ENCODE results near the gene BMP15.

Gene BMP15

DNA sequence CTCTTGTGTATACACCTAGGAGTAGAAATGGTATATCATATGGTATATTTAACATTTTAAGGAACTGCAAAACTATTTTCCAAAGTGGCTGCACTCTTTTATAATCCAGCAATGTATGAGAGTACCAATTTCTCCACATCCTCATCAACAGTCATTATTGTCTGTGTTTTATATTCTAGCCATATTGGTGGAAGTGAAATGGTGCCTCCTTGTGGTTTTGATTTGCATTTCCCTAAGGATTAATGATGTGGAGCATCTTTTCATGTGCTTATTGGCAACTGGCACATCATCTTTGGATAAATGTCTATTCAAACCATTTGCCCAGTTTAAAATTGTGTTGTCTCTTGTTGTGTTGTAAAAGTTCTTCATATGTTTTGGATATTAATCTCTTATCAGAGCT, 9.6 kb downstream of the BMP15 start:
- TF ChIP-seq, protein P1, sequence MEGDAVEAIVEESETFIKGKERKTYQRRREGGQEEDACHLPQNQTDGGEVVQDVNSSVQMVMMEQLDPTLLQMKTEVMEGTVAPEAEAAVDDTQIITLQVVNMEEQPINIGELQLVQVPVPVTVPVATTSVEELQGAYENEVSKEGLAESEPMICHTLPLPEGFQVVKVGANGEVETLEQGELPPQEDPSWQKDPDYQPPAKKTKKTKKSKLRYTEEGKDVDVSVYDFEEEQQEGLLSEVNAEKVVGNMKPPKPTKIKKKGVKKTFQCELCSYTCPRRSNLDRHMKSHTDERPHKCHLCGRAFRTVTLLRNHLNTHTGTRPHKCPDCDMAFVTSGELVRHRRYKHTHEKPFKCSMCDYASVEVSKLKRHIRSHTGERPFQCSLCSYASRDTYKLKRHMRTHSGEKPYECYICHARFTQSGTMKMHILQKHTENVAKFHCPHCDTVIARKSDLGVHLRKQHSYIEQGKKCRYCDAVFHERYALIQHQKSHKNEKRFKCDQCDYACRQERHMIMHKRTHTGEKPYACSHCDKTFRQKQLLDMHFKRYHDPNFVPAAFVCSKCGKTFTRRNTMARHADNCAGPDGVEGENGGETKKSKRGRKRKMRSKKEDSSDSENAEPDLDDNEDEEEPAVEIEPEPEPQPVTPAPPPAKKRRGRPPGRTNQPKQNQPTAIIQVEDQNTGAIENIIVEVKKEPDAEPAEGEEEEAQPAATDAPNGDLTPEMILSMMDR (IDR thresholded peaks at IDR 0.05; ENCODE audit: low read depth, low read length): peak; percentile 25
- peak; percentile 20 to 32 for DNase-seq (ENCODE audit: low read depth in 2 of 2)
- H3K4me3 ChIP-seq (replicated peaks in 1 of 2; ENCODE audit: low read depth in 2 of 2, low read length in 2 of 2): no peak overlapping the region

DNA sequence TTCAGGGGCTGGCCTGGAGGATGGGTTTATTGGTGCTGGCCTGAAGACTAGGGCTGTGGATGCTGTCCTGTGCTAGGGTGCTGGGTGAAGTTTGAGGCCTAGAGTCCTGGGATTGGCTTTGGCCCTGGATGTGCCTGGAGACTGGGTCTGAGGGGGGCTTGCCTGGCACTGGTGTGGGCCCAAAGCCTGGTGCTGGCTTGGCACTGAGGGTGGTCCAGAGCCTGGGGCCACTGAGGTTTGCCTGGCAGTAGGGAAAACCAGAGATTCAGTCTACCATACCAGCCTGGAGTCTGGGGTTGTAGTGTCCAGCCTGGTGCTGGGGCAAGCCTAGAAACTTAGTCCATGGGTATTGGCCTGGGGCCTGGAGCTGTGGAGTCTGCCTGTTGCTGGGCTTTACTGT, 16.6 kb downstream of the BMP15 start:
- no peak overlapping the region for H3K4me3 ChIP-seq (replicated peaks in 1 of 2; ENCODE audit: low read depth in 2 of 2, low read length in 2 of 2)
- no peak for DNase-seq (ENCODE audit: low read depth in 2 of 2)
- TF ChIP-seq, protein P1 (IDR thresholded peaks at IDR 0.05; ENCODE audit: low read depth, low read length): no peak

DNA sequence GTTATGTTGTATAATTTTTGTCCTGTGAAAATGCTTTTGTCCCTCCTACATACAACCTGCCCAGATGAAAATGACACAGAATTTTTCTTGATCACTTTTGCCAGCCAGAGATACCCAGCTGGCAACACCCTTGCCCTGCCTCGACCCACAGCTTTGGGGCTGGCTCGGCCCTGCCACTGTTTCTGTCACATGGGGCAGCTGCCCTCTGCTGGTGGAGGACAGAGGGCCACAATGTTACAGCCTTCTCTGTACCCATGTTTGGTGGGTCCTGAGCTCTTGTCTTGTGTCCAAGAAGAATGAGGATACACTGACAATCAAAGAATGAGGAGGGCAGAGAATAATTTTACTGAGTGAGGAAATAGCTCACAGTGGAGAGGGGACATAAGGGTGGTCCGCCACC, 31.1 kb downstream of the BMP15 start:
- no peak for DNase-seq (ENCODE audit: low read depth in 2 of 2)
- TF ChIP-seq, protein P1 (IDR thresholded peaks at IDR 0.05; ENCODE audit: low read depth, low read length): peak; percentile 24
- no peak overlapping the region for H3K4me3 ChIP-seq (replicated peaks in 1 of 2; ENCODE audit: low read depth in 2 of 2, low read length in 2 of 2)

DNA sequence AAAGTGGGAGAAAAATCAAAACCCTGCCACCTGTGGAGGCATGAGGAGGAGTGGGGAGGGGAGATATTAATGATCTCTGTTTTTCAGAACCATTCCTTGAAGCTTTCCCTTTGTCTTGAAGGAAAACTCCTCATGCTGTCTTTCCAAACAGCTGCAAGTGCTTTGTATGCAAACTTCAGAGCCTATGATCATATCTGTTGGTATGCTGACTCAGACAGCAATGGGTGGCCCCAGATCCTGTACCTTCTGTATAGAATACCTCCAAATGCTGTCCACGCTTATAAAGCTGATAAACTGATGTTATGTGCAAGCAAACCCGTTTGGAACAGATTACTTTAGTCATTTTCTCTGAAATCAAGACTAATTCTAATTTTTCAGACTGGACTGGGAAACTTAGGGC, 31.9 kb downstream of the BMP15 start:
- no peak overlapping the region for H3K4me3 ChIP-seq (replicated peaks in 1 of 2; ENCODE audit: low read depth in 2 of 2, low read length in 2 of 2)
- TF ChIP-seq, protein P1 (IDR thresholded peaks at IDR 0.05; ENCODE audit: low read depth, low read length): no peak
- DNase-seq (ENCODE audit: low read depth in 2 of 2): peak in 1 of 2 donors; percentile 9

DNA sequence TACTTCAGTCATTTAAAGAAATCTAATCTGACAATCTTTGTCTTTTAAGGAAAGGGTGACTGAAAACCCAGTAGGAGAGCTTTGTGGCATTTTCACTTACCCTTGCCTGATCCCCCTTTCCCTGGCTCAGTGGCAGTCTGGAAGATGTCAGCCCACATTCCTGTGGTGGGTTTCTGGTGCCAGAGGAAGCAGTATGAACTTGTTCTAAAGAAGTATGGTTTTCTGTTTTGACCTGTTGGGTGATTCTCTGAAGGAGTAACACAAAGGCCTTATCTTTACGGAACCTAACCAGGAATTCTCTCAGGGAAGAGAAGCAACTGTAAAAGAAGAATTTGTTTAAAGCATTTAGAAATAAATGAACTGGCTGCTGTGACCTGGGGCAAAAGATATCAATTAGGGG, 41.9 kb downstream of the BMP15 start:
- peak in 1 of 2 donors; percentile 5 for DNase-seq (ENCODE audit: low read depth in 2 of 2)
- H3K4me3 ChIP-seq (replicated peaks in 1 of 2; ENCODE audit: low read depth in 2 of 2, low read length in 2 of 2): no peak overlapping the region
- TF ChIP-seq, protein P1 (IDR thresholded peaks at IDR 0.05; ENCODE audit: low read depth, low read length): no peak

DNA sequence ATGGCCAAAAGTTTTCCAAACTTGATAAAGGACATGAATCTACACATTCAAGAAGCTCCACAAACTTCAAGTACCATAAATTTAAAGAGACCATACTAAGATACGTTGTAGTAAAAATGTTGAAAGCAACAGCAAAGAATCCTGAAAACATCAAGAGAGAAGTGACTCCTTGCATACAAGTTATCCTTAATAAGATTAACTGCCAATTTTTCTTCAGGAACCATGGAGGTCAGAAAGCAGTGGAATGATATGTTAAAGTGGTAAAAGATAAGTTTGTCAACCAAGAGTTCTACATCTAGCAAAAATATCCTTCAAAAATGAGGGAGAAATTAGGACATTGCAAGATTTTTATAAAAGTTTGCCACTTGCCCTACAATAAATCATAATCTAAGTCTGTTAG, 43.3 kb downstream of the BMP15 start:
- TF ChIP-seq, protein P1 (IDR thresholded peaks at IDR 0.05; ENCODE audit: low read depth, low read length): no peak
- no peak for DNase-seq (ENCODE audit: low read depth in 2 of 2)

DNA sequence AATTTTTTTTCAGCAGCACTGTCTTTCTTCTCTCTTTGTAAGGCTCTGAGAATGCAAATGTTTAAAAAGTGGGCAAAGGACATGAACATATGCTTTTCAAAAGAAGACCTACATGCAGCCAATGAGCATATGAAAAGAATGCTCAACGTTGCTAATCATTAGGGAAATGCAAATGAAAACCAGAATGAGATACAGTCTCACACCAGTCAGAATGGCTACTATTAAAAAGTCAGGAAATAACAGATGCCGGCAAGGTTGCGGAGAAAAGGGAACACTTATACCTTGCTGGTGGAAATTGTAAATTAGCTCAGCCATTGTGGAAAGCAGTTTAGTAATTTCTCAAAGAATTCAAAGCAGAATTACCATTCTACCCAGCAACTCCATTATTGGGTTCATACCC, 51.6 kb downstream of the BMP15 start:
- TF ChIP-seq, protein P1 (IDR thresholded peaks at IDR 0.05; ENCODE audit: low read depth, low read length): no peak
- DNase-seq (ENCODE audit: low read depth in 2 of 2): no peak
- H3K4me3 ChIP-seq (replicated peaks in 1 of 2; ENCODE audit: low read depth in 2 of 2, low read length in 2 of 2): no peak overlapping the region

More for the DNA sequence above, 43.3 kb downstream of the BMP15 start:
- no peak overlapping the region for H3K4me3 ChIP-seq (replicated peaks in 1 of 2; ENCODE audit: low read depth in 2 of 2, low read length in 2 of 2)

All from cardiac fibroblast (primary cell).